Stimulated activated CD8-positive, alpha-beta memory T cell treated with anti-CD3 and anti-CD28 coated beads, Interleukin-7, amount 100 ng/mL, for 24 hours (primary cell): ENCODE data around the gene ASPN.

Source experiments
- DNase-seq: peaks from one replicate; pipeline ENCODE4 v3.0.0-alpha.2; 2020; ENCODE audit warnings: low read depth

ASPN gene

DNA sequence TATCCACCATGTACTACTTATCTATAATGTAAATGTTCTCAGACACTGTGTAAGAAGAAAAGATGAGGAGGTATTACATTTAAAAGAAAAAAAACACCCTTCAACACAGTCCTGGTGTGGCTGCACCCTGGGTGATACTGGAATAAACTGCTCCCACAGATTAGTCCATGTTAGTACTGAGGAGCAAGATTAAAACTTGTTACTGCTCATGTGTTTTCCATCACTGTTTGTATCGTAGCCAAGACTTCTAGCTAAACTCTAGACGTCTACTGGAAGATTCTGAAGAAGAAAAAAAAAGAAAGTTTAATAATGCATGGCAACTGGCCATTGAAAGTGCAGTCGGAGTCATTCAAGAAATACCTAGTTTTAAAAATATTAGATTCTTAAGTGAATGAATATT, at the start of gene ASPN:
Gene ASPN (minus strand): TSS at position 178 of the 400 bp plus-strand sequence.
- no peak for DNase-seq

GRCh38 chr9:92530893-92531292, 48.6 kb upstream of the ASPN start:
- DNase-seq: no peak

DNA sequence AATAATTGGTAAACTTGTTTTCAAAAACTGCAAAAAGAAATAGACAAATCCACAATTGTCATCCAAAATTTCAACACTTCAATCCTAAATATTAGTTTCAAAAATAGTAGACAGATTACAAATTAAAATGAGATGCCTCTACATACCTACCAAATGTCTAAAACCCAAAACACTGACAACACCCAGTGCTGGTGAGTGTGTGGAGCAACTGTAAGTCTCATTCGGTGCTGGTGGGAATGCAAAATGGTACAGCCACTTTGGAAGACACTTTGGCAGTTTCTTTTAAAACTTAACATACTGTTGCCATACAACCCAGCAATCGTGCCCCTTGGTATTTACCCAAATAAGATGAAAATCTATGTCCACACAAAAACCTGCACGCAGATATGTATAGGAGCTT, 46.8 kb upstream of the ASPN start:
- DNase-seq: no peak

- DNase-seq: no peak
Measured at GRCh38 chr9:92528522-92528849, 46.2 kb upstream of the ASPN start.

GRCh38 chr9:92527832-92528521, 45.7 kb upstream of the ASPN start:
- no peak for DNase-seq

DNA sequence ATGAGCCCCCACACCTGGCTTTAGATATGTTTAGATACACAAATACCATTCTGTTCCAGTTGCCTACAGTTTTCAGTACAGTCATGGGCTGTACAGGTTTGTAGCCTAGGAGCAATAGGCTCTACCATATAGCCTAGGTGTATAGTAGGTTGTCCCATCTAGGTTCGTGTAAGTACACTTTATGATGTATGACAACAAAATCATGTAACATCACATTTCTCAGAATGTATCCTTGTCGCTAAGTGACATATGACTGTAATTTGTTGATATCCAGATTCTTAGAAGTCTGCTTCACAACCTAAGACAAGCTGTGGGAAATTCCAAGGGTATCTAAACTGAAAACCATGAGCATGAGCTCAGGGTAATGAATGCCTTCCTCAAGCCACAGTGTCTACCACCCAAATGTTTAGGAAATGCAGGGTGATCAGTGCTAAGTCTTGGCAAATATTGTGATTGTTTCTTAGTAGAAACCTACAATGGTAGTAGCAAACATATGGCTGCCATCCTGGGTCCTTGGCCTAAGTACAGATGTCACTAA, 45.1 kb upstream of the ASPN start:
- DNase-seq: no peak

DNA sequence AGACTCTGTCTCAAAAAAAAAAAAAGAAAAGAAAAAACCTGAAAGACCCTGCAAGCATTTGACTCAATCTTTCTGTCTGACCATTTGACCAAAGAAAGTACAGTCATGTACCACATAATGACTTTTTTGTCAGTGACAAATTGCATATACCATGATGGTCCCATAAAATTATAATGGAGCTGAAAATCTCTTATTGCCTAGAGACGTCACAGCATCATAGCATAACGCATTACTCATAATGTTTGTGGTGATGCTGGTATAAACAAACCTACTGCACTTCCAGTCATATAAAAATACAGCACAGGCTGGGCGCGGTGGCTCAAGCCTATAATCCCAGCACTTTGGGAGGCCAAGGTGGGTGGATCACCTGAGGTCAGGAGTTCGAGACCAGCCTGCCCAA, 43.0 kb upstream of the ASPN start:
- DNase-seq: no peak

DNA sequence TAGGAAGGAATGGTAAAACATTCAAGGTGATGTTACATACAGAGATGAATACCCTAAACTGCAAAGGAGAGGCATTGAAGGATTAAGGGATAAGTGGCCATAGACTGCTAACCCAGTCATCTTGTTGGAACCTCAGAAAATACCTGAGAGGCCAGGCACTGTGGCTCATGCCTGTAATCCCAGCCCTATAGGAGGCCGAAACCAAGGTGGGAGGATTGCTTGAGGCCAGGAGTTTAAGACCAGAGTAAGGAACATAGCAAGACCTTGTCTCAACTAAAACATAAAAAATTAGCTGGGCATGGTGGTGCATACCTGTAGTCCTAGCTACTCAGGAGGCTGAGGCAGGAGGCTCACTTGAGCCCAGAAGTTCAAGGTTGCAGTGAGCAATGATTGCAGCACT, 42.6 kb upstream of the ASPN start:
- no peak for DNase-seq

DNA sequence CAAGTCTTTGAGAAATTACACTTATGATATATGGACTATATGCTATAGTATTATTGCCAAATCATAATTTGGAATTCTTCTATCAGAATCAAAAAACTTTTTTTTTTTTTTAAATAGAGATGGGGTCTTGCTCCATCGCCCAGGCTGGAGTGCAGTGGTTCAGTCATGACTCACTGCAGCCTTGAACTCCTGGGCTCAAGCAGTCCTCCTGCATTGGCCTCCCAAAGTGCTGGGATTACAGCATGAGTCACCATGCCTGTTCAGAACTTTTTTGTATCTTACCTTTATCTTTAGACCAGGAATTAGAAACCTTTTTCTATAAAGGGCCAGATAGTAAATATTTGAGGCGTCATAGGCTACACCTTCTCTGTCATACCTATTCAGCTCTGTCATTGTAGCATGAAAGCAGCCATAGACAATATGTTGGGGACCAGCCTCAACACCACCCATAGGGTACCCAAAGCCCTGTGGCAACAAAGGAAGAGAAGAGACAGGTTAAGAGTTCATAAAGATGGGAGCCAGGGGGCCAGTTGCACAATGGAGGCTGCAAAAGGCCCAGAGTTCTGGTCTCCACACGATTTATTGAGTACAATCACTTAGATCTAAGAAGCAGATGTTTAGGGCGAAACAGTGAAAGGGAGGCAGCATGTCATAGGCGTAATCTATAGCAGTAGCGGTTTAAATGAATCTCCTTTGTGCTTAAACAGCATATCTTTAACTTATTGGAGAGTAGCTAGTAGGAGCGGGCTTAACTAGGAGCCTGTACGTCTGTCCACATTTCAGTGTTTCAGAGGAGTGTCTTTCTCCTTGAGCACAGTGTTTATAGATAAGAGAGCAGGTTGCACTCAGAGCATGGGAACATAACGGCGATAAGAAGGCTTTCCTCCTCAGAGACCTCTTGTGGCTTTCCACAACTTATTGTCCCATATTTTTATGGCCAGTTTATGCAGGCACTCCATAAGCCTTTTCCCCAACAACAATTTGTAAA, 41.0 kb upstream of the ASPN start:
- no peak for DNase-seq

- DNase-seq: no peak
Measured at GRCh38 chr9:92520837-92521236, 38.5 kb upstream of the ASPN start.

- DNase-seq: no peak
Measured at GRCh38 chr9:92518199-92518598, 35.9 kb upstream of the ASPN start.

- DNase-seq: no peak
Measured at GRCh38 chr9:92517046-92517445, 34.7 kb upstream of the ASPN start.

- no peak for DNase-seq
Measured at GRCh38 chr9:92516521-92516920, 34.2 kb upstream of the ASPN start.

DNA sequence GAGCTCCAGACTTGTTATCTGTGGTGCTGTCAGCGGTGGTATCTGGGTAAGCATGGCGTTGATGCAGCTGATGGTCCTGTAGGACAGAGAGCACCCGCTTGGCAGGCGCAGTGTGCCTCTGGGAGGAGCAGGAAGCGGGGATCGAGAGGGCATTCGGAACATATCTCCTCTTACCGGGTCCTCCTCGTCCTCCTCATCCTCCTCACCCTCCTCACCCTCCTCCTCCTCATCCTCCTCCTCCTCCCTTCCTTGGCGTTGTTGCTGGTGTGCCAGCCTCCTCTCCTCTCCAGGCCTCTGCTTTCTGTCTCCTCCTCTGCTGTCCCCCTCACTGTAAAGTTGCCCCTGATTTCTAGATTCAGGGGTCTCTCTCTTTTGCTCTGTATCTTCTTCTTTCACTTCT, 32.3 kb upstream of the ASPN start:
- DNase-seq: no peak

GRCh38 chr9:92513349-92513748, 31.0 kb upstream of the ASPN start:
- DNase-seq: no peak

- DNase-seq: no peak
Measured at GRCh38 chr9:92512622-92513021, 30.3 kb upstream of the ASPN start.

- no peak for DNase-seq
Measured at GRCh38 chr9:92510747-92511146, 28.4 kb upstream of the ASPN start.

- DNase-seq: no peak
Measured at GRCh38 chr9:92509050-92509449, 26.7 kb upstream of the ASPN start.

DNA sequence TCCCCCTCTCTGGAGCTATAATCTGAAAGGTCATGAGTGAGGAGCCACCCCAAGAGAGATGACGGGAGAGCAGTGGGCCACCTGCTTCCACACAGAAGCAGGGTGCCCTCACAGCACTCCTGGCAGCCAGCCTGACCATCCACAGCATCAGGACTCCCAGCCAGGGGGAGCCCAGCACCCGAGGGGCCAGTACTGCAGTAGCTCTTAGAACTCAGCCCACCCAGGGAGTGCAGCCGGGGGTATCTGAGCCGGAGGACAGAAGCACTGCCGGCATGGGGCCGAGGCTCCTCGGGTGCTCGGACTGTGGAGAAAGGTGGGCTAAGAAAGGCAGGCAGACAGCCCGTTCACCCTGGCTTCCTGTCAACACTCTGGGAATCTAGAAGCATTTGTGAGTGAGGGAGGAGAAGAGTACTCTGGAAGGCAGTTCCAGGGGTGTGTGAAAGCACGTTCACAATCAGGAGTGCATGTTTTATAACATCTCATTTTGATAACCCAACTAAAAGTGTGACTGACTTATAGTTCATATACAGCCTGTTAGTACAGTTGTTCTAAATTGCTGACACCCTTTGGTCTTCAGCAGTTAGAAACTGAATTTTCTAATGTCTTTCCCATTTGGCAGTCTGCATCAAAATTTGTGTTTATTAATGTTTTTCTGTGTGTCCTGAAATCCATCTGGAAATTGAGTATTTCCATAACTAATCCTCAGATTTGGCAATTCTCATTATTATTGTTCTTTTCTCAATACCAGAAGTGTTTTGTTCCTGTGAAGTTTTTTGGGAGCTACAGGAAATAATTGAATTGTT, 25.9 kb upstream of the ASPN start:
- DNase-seq: no peak

DNA sequence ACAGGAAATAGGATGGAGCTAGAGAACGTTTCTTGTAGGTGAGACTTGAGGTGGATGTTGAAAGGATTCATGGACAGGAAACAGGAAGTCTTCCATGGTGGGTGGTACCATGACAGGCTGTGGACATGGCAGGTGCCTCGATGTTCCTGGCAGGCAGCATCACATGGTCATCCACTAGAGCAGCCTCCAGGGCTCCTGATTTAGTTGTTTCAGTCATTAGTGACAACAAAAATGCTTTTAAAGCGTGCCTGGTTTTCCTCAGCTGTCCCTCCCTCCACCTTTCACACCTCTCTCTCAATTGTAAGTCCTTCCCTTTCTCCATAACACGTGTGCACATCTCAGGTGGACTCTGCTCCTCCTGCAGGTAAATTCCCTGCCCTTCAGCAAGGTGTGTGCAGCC, 25.2 kb upstream of the ASPN start:
- DNase-seq: no peak

DNA sequence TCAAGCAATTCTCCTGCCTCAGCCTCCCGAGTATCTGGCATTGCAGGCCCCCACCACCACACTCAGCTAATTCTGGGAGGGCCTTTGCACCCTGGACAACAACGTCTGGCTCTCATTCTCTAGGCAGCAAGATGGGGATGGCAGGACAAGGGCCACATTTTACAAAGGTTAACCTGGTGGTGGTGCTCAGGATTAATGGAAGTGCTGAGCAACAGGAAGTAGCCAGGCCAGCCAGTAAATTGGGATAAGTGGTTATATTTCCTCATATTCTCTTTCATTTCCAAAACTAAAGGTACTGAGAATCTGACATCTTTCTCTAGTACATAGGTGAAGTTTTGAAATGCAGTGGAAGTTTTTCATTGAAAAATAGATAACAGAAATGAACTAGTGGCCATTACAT, 24.7 kb upstream of the ASPN start:
- no peak for DNase-seq

GRCh38 chr9:92506184-92506857, 24.0 kb upstream of the ASPN start:
- DNase-seq: no peak
